ENCODE data around the gene RASA3.
"Not testable (repeated sequence)": the region's sequence is repeated elsewhere in the genome, so short reads cannot be mapped to it uniquely, and the experiment has no call there.

The RASA3 gene

GRCh38 chr13:114110830-114111189 lies 21.6 kb downstream of the RASA3 start:
- not testable (repeated sequence) for DNase-seq

- DNase-seq = no peak
Observed at GRCh38 chr13:114110091-114110829, 22.2 kb downstream of the RASA3 start.

GRCh38 chr13:114109641-114110041 lies 22.8 kb downstream of the RASA3 start:
- no peak for DNase-seq

- DNase-seq = no peak
Observed at GRCh38 chr13:114108894-114109293, 23.5 kb downstream of the RASA3 start.

GRCh38 chr13:114108141-114108761 lies 24.2 kb downstream of the RASA3 start:
- no peak for DNase-seq

- no peak for DNase-seq
Observed at GRCh38 chr13:114107686-114108081, 24.7 kb downstream of the RASA3 start.

GRCh38 chr13:114106991-114107685 lies 25.3 kb downstream of the RASA3 start:
- DNase-seq = no peak

- DNase-seq = no peak
Observed at GRCh38 chr13:114106526-114106925, 25.9 kb downstream of the RASA3 start.

GRCh38 chr13:114105521-114106225 lies 26.8 kb downstream of the RASA3 start:
- no peak for DNase-seq

GRCh38 chr13:114104655-114105520 lies 27.5 kb downstream of the RASA3 start:
- DNase-seq = no peak

- DNase-seq = no peak
Observed at GRCh38 chr13:114103801-114104654, 28.4 kb downstream of the RASA3 start.

- not testable (repeated sequence) for DNase-seq
Observed at GRCh38 chr13:114103289-114103621, 29.2 kb downstream of the RASA3 start.

- DNase-seq = no peak
Observed at GRCh38 chr13:114102521-114103288, 29.7 kb downstream of the RASA3 start.

GRCh38 chr13:114102131-114102520 lies 30.3 kb downstream of the RASA3 start:
- no peak for DNase-seq

GRCh38 chr13:114101358-114102130 lies 30.9 kb downstream of the RASA3 start:
- DNase-seq = no peak

GRCh38 chr13:114100446-114101357 lies 31.7 kb downstream of the RASA3 start:
- DNase-seq = no peak

GRCh38 chr13:114099918-114100445 lies 32.4 kb downstream of the RASA3 start:
- no peak for DNase-seq

- DNase-seq = no peak
Observed at GRCh38 chr13:114099191-114099590, 33.2 kb downstream of the RASA3 start.

GRCh38 chr13:114098689-114099056 lies 33.8 kb downstream of the RASA3 start:
- not testable (repeated sequence) for DNase-seq

Data from NCI-H446 treated with DMSO at 0.1 percent for 48 hours (cell line).